Stimulated activated CD4-positive, alpha-beta T cell treated with anti-CD3 and anti-CD28 coated beads, Interleukin-2, amount 100 ng/mL, for 48 hours (primary cell): Measurements from ENCODE around the gene MBNL2.

Source experiments
- DNase-seq, 2 donors: peaks; one replicate each; pipeline ENCODE4 v3.0.0-alpha.2; 2020

The MBNL2 gene

DNA sequence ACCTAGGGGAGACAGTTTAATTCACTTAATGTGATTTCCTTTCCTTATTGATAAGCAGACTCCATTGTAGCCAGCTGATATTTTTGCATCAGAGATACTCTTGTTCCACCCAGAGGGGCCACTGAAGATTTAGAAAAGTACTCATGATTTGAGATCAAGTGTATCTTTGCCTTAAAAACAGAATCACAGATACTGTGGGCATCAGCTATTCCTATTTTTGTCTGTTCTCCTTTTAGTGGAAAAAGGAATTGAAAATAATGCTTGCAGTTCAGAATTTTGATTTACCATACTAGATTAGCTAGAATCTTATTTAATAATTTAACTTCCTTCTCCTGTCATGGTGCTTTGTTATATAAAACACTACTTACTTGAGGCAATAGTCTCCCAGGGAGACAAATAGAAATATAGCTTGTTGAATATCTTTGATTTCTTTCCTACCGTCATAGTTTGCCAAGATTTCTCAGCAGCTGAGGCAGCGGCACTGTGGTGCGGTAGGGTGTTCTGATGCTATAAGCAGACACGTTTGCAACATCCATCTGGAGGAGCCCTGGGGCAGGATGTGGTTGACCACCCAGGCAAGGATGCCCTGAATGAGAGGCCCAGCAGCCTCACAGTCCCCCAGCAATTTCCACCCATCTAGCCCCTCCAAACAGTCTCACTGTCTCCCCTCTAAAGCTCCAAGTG lies 164.8 kb downstream of the MBNL2 start:
- DNase-seq, result no peak

DNA sequence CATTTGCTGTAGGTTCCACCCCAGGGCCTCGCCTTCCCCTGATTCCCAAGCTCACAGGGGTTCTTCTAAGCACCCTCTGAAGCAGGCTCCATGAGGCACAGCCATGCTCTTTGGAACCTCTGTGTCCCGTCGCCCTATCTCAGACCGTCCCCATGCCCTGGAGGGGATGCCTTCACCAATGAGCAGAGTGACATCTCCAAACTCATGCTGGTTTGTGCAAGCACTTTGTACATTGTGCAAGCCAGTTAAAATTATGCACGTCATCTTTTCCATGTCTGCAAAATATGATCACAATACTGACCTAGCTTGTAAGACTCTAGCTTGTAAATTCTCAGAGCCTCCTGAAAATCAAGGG lies 165.3 kb downstream of the MBNL2 start:
- no peak for DNase-seq

GRCh38 chr13:97387890-97388289 lies 165.8 kb downstream of the MBNL2 start:
- no peak for DNase-seq

DNA sequence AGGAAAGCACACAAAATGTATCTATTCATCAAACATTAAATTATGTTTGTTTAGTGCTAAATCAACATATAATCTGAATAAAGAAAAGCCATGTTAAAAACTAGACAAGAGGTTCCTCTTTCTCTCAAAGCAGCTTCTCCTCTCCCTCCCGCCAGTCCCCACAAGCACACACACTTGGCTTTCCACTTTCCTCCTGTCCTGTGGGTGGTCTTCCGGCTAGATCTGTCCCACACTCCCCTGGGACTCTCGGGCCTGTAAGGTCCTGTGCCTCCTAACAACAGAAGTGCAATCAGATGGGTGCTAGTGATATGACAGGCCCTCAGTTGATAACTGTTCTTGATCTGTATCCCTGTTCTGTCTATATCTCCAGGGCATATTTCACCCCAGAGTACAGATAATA lies 166.2 kb downstream of the MBNL2 start:
- no peak for DNase-seq

- no peak for DNase-seq
Measured at GRCh38 chr13:97390941-97391600, 168.9 kb downstream of the MBNL2 start.

DNA sequence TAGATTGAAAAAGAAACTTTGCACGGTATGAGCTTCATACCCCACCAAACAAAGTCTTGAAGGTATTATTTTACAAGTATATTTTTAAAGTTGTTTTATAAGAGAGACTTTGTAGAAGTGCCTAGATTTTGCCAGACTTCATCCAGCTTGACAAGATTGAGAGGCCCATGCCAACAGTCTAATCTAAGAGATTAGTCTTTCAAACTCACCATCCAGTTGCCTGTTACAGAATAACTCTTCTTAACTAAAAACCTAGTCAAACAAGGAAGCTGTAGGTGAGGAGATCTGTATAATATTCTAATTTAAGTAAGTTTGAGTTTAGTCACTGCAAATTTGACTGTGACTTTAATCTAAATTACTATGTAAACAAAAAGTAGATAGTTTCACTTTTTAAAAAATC lies 169.9 kb downstream of the MBNL2 start:
- no peak for DNase-seq

DNA sequence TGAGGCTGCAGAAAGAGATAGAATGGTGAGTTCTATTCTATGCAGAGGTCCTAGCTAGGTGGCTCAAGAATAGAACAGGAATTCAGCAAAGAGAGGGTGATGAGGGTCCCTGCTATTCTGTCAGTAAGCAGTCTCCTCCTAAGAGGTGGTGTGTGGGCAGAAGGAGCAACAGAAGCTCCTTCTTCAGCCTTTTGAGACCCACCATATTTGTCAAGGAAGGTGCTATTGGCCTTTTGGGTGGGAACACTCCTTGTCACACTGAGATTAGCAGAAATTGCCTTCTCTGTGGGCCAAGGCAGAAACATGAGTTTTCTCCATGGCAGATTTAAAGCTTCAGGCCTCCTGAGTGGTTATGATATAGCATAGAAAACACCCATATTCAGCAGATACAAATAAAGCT lies 172.4 kb downstream of the MBNL2 start:
- DNase-seq, result no peak

GRCh38 chr13:97395447-97396136 lies 173.5 kb downstream of the MBNL2 start:
- no peak for DNase-seq

DNA sequence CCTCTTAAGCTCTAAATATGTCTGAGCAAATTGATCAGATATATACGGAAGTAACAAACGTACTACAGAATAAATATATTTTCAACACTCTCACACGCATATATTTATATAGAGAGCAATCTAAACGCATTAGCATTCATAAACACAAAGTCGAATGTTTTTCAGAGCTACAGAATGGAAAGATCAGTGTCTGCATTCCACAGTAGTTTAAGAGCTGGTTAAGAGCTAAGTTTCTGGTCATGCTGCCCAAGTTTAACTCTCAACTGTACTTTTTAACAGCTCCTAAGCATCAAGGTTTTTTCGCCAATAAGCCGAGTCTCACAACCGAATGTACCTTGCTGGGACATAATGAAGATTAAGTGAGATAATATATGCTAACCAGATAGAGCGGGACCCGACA lies 175.1 kb downstream of the MBNL2 start:
- no peak for DNase-seq

DNA sequence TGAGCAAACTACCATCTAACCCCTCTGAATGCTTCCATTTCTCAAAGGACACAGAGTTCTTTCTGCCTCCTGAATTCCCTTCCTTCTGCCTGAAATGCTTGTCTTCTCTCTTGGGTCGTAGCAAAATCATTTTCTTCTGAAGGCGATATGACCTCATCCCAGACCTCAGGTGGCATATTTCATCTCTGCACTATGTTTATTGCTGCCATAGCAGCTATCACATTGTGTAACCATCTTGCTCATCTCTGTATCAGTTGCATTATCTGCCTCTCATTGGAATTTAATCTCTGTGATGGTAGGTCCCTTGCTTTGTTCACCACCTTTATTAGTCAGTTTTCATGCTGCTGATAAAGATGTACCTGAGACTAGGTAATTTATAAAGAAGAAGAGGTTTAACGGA lies 179.3 kb downstream of the MBNL2 start:
- DNase-seq, result no peak

- no peak for DNase-seq
Measured at GRCh38 chr13:97403893-97404750, 182.0 kb downstream of the MBNL2 start.

- no peak for DNase-seq
Measured at GRCh38 chr13:97407540-97407939, 185.4 kb downstream of the MBNL2 start.

GRCh38 chr13:97408938-97409337 lies 186.8 kb downstream of the MBNL2 start:
- no peak for DNase-seq

GRCh38 chr13:97411984-97412383 lies 189.9 kb downstream of the MBNL2 start:
- no peak for DNase-seq

DNA sequence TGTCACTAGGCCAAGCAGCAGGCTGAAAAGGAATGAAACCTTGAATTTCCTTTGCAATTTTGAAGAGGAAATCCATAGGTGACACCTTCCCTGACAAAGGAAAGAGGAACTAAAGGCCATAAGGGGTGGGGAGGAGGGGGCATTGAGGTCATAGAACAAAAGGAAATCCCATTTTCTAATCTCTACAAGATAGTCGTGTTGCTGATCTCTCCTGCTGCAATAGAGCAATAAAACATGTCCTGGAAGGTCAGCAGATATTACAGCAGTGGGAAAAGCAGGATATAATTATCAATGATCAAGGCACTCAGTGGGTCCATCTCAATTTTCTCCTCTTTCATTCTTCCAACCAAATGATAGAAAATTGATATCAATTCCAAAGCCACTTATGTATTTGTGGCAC lies 191.6 kb downstream of the MBNL2 start:
- no peak for DNase-seq

- DNase-seq, result no peak
Measured at GRCh38 chr13:97414392-97414791, 192.3 kb downstream of the MBNL2 start.

DNA sequence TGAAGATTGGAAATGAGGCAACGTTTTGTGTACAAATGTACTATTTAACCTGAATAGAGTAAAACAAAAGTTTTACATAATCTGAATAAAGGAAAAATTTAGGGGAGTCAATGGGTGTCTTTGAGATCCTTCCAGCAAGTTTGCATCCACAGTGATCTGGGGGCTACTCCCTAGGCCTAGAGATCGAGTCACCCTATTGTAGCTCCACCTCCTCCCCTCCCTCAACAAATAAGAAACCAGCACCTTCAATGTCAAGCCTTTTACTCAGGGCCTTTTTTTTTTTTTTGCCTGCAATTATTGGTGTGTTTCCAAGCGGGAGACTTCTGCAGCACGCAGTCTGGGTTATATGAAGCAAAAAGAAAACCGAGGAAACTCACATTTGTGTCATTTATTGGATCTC lies 195.6 kb downstream of the MBNL2 start:
- DNase-seq, result no peak

DNA sequence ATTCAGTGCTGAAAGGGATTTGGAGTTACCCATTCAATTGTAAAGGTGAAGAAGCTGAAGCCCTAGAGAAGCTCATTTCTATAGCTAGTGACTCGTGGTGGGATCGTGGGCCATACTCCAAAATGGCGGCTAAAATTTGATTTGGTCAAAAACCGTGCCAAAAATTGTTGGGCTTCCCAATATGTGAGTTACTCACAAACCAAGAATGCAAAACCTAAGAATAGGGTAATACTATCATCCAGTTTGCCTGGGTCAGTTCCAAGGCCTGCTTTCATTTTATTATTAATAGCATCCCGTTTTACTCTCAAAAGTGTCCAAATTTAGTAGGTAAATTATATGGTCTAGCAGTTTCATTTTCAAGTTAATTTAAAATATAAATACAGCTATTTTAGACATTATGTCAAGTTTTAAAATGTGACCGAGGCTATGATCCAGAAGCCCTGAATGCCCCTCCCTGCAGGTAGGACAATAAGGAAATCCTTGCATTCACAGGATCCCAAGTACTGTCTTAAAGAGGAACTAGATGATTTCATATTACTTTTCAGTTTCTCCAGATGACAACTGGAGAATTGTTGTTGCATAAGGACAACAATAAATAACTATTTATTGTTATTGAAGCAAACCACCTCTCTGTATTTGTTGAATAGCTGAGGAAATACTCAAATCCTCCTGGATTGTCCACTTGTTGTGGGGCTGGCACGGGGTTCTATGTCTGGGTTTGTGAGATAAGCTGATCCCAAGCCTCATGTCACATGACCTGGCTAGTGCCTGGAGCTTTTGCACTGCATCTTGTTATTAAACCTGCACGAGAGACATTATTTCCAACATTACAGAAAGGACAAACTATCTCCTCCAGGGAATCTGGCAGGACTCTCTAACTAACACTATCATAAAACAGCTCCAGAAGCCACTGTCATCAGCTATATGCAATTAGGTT lies 200.3 kb downstream of the MBNL2 start:
- DNase-seq, result no peak

DNA sequence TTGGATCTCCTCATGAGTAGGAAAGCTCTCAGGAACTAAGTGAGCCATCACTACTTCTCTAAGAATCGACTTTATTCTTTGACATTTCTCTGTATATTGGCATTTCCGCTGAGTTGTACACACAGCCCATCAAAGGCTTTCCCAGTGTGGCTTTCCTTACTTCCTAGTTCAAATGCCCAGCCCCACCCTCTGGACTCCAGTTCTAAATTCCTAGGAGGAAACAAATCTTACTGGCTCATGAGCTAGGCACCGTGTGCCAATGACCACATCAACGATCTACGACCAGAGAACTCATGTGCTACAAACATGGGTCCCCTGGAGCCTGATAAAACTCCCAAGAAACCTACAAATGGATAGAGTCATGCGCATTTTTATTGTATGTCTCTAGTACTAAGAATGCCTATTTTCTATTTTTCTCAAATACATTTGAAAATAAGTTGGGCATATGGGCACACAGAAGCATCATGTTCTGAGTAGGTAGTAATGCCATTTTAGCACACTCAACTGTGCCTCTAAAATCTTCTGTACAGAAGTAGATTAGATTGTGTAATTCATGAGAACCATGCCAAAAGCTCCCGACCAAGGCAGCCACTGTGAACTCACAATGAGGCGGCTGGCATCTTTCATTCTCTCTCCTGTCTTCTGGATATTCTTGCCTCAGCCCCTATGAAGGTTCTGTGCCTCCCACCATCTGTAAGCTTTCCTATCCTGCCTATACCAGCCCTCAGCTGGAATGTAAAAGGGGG lies 201.3 kb downstream of the MBNL2 start:
- DNase-seq, result no peak

DNA sequence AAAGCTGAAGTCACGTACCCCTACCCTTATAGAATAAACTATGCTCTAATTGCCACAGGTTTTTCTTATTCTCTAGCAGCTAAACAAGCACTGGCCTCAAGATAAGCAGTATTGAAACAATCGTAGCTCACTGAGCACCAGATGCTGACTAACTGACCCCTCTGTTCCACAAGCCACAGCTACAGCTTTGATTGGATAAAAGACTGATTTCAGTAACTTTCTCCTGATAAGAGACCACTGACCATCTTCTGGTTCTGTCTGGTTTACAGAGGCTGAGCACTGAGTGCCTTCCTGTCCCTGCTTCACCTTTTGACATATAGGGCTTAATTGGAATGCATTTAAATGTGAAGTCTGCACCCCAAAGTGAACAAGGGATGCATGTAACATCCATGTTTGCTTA lies 203.5 kb downstream of the MBNL2 start:
- no peak for DNase-seq

GRCh38 chr13:97426695-97427094 lies 204.6 kb downstream of the MBNL2 start:
- DNase-seq, result no peak

DNA sequence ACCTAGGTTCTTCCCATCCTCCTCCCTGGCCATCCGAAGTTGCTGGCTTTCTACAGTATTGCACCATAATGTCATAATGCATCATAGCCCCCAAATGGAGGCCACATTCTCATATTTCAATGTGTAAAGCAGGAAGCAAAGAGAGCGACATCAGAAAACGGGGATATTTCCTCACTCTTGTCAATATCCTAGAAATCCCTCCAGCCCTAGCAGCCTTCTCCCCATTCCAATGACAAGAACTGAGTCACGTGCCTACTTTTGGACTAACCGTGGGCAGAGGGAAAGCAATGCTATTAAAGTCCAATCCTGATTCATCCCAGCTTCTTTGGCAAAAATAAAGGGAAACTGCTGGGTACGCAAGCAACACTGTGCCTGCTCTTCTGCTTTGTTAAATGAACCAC lies 207.5 kb downstream of the MBNL2 start:
- no peak for DNase-seq
